GM18505 (cell line): ENCODE measurements around the gene ZHX3.
A peak's percentile ranks its signal among the peaks of the same experiment; 100 is the strongest.

ENCODE experiments used
- ATAC-seq: cut with Tn5 transposase; IDR thresholded peaks from one replicate; pipeline ENCODE4 v1.9.1; 2021; ENCODE audit not compliant: unreplicated experiment
- POLR2A ChIP-seq: IDR thresholded peaks from 4 replicates; pipeline ENCODE4 v1.6.1; 2011; ENCODE audit warnings: borderline replicate concordance; ENCODE audit not compliant: insufficient read depth, insufficient read length; ENCODE audit errors: extremely low read depth

ZHX3 gene

GRCh38 chr20:41308290-41308711 lies 9.2 kb downstream of the ZHX3 start:
- no peak for ATAC-seq
- TF ChIP-seq POLR2A = no peak

DNA sequence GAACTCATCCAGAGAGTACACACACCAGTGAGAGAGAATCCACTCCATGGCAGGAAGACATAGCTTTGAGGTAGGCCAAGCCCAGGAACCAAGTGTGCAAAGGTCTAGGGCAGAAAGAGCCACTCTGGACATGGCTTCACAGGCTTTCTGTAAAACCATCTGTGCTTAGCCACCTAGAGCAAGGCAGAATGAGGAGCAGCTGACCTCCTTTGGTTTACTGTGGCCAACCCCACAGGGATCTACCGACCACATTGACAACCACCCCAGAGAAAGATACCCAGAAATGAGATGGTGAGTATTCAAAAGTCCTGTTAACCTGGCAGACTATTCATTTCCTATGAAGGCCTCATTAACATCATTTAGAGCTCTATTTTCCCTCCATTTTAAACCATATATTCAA lies 10.5 kb downstream of the ZHX3 start:
- TF ChIP-seq POLR2A = no peak
- ATAC-seq = no peak

- peak; percentile 73 for ATAC-seq
- TF ChIP-seq POLR2A = no peak
Measured at GRCh38 chr20:41306061-41306727, 11.3 kb downstream of the ZHX3 start.

DNA sequence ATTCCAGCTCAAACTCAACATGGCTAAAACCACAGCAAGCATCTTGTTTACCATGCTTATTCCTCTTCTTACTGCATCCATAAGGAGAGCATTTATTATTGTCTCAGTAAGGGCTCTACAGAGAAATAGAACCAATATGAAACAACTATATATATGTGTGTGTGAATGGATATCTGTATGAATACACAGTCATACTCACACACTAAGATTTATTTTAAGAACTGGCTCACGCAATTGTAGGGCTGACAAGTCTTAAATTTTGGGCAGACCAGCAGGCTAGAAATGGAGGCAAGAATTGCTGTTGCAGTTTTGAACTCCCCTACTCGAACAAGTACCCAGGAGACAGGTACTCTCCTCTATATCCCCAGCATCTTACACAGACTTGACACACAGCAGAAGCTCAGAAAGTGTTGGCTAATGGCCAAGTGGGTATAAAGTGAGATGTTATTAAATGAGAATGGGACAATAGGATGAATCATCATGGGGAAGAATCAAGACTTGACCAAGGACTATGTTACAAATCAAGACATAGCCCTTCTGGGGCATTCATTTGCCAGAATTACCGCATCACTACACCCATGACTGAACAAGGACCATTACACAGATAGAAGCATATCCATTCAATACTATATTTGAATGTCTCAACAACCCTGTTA lies 13.0 kb downstream of the ZHX3 start:
- no peak for TF ChIP-seq POLR2A
- no peak for ATAC-seq

GRCh38 chr20:41304002-41304401 lies 13.5 kb downstream of the ZHX3 start:
- ATAC-seq = no peak
- no peak for TF ChIP-seq POLR2A

DNA sequence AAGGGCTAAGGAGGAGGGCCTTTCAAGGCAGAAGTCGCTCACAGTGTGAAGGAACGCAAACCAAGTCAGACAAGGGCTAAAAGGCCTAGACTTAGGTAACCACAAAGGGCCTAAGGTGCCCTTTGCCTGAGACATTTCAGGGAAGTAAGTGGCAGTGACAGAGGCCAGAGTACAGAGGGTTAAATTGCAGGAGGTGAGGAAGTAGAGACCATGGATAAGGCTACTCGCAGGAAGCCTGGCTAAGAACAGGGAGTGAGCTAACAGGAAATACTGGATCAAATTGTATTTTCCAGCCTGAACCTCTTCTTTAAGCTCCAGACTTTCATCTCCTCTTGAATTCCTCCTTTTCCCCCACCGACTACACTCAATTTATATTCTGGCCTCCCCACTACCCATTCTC lies 16.6 kb downstream of the ZHX3 start:
- no peak for ATAC-seq
- no peak for TF ChIP-seq POLR2A

GRCh38 chr20:41300383-41300782 lies 17.1 kb downstream of the ZHX3 start:
- ATAC-seq = no peak
- TF ChIP-seq POLR2A = no peak

- no peak for TF ChIP-seq POLR2A
- ATAC-seq = no peak
Measured at GRCh38 chr20:41299899-41300298, 17.6 kb downstream of the ZHX3 start.

DNA sequence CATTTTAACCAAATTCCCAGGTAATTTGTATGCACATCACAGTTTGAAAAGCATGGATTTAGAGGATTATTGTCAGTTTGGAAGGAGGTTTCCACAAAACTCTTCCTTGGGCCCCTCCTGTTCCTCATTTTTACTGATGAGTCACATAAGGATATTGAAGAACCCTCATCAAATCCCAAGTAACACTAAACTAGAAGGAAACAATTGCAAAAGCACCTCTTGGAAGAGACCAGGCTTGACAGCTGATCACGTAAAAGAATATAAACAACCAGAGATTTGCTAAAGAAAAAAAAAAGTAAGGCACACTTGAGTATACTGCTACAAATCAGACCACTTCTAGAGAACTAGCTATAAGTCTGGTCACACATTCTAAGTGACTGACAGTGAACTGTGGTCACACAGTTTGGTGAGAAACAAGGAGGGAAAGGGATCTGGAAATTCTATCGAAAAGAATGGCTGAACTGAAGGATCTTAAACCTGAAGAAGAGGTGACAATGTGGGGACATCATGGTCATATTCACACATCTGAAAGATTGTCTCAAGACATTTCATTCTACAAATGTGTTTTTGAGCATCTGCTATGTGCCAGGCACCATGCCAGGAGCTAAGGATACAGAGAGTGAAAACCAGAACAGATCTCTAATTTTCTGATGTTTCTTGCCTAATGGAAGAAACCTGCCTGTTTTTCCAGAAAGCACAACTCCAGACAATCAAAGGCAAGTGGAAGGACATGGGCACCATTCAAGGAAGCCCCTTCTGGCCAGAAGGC lies 24.1 kb downstream of the ZHX3 start:
- ATAC-seq = no peak
- no peak for TF ChIP-seq POLR2A

DNA sequence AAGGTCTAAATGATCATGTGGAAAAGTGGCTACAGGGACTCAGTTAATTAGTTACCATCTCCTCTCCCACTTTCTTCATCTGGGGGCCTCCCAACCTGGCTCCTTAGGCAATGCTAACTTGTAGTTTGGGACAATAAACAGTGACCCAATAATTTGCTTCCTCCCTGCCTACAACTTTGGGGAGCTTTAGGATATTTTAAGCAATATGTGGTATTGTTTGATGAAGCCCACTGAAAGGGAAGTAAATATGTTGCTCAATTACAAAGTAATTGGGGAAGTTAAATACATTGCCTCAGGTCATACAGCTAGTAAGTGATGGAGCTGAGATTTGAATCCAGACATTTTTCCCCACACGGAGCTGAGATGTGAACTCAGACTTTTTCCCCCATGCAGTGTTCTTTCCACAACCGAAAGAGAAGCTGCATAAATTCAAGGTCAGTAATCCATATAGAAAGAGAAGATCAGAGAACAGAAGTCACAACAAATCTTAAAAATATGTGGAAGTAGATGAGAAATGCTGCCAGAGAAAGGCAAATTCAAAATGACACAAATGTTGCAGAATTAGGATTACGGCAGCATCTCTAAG lies 26.6 kb downstream of the ZHX3 start:
- no peak for TF ChIP-seq POLR2A
- no peak for ATAC-seq

GRCh38 chr20:41287327-41287726 lies 30.2 kb downstream of the ZHX3 start:
- ATAC-seq = no peak
- TF ChIP-seq POLR2A = no peak

DNA sequence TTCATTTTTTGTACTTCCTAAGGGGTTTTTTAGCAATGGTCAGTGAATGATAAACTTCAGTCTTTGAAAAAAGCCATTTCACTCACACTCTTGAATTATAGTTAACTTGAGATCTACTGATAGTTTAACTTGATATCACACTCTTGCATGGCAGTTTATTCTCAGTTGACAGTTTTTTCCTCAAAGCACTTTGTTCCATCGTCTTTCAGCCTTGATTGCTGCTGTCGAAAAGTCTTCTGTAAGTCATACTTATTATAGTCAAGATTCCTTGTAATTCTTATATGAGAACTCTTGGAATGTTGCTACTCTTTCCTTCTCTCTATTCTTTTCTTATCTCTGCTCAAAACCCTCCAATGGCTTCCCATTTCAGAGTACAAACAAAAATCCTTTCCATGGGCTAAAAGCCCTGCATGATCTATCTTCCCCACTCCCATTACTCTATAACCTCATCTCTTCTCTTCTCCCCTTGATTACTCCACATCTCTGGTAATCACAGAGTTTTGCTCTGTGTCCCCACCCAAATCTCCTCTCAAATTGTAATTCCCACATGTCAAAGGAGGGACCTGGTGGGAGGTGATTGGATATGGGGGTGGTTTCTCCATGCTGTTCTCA lies 31.2 kb downstream of the ZHX3 start:
- no peak for ATAC-seq
- no peak for TF ChIP-seq POLR2A
